Trophoblast cell (in vitro differentiated cells and primary cell): ENCODE data around the gene CFAP97D2.

Experiments used
- DNase-seq, 2 donors: peaks; one replicate each; pipeline ENCODE4 v3.0.0-alpha.2; 2016
- H2AFZ ChIP-seq: 2 replicates; pipeline ENCODE4 v1.6.1; 2013; ENCODE audit warnings: low read length, moderate library complexity, mild to moderate bottlenecking; ENCODE audit not compliant: insufficient read depth, poor library complexity
- H2AK5ac ChIP-seq: 2 replicates; pipeline ENCODE4 v1.6.1; 2013; ENCODE audit warnings: mild to moderate bottlenecking, low read length
- H2BK120ac ChIP-seq: 2 replicates; pipeline ENCODE4 v1.6.1; 2013; ENCODE audit warnings: low read length, mild to moderate bottlenecking, moderate library complexity; ENCODE audit not compliant: insufficient read depth, poor library complexity
- H2BK12ac ChIP-seq: 2 replicates; pipeline ENCODE4 v1.6.1; 2013; ENCODE audit warnings: mild to moderate bottlenecking, low read length, moderate library complexity
- H2BK5ac ChIP-seq: 2 replicates; pipeline ENCODE4 v1.6.1; 2013; ENCODE audit warnings: low read length, low read depth, moderate library complexity, mild to moderate bottlenecking; ENCODE audit not compliant: poor library complexity
- H3K14ac ChIP-seq: 2 replicates; pipeline ENCODE4 v1.6.1; 2013; ENCODE audit warnings: mild to moderate bottlenecking, low read length
- H3K18ac ChIP-seq: 2 replicates; pipeline ENCODE4 v1.6.1; 2013; ENCODE audit warnings: mild to moderate bottlenecking, low read length
- H3K23ac ChIP-seq: 2 replicates; pipeline ENCODE4 v1.6.1; 2013; ENCODE audit warnings: low read length
- H3K27ac ChIP-seq: 2 replicates; pipeline ENCODE4 v1.5.1; 2013; ENCODE audit warnings: low read depth, mild to moderate bottlenecking, inconsistent platforms, low read length, moderate library complexity
- H3K27me3 ChIP-seq: 2 replicates; pipeline ENCODE4 v1.6.1; 2013; ENCODE audit warnings: inconsistent platforms, mild to moderate bottlenecking, low read length, moderate library complexity; ENCODE audit not compliant: insufficient read depth
- H3K36me3 ChIP-seq, 2 experiments: 1 replicate in 1 of 2; 2 replicates in 1 of 2; pipeline ENCODE4 v1.6.1; 2013; ENCODE audit warnings: low read length in 2 of 2, mild to moderate bottlenecking in 2 of 2, moderate library complexity in 1 of 2; ENCODE audit not compliant: insufficient read depth in 2 of 2, control insufficient read depth in 1 of 2
- H3K4ac ChIP-seq: 2 replicates; pipeline ENCODE4 v1.6.1; 2013; ENCODE audit warnings: low read depth, mild to moderate bottlenecking, low read length, moderate library complexity
- H3K4me1 ChIP-seq, 2 experiments: 1 replicate in 1 of 2; 2 replicates in 1 of 2; pipeline ENCODE4 v1.6.1; 2013; ENCODE audit warnings: low read length in 2 of 2, mild to moderate bottlenecking in 2 of 2, moderate library complexity in 1 of 2; ENCODE audit not compliant: insufficient read depth in 2 of 2, control insufficient read depth in 1 of 2
- H3K4me2 ChIP-seq: 2 replicates; pipeline ENCODE4 v1.6.1; 2013; ENCODE audit warnings: inconsistent platforms, mild to moderate bottlenecking, low read length, moderate library complexity
- H3K4me3 ChIP-seq: 2 replicates; pipeline ENCODE4 v1.5.1; 2013; ENCODE audit warnings: mild to moderate bottlenecking, low read depth, low read length, inconsistent platforms
- H3K79me1 ChIP-seq: one replicate; pipeline ENCODE4 v1.6.1; 2013; ENCODE audit warnings: low read length
- H3K79me2 ChIP-seq: 2 replicates; pipeline ENCODE4 v1.6.1; 2013; ENCODE audit warnings: low read length, mild to moderate bottlenecking; ENCODE audit not compliant: control insufficient read depth, insufficient read depth, poor library complexity
- H3K9ac ChIP-seq: 2 replicates; pipeline ENCODE4 v1.6.1; 2013; ENCODE audit warnings: mild to moderate bottlenecking, low read length
- H3K9me3 ChIP-seq: 2 replicates; pipeline ENCODE4 v1.6.1; 2013; ENCODE audit warnings: low read depth, mild to moderate bottlenecking, control low read depth, inconsistent platforms, low read length; ENCODE audit not compliant: insufficient read depth
- H4K12ac ChIP-seq: 2 replicates; pipeline ENCODE4 v1.6.1; 2013; ENCODE audit warnings: low read depth, mild to moderate bottlenecking, low read length, moderate library complexity
- H4K8ac ChIP-seq: 2 replicates; pipeline ENCODE4 v1.6.1; 2013; ENCODE audit warnings: low read depth, mild to moderate bottlenecking, low read length, moderate library complexity
- H4K91ac ChIP-seq: one replicate; pipeline ENCODE4 v1.6.1; 2013; ENCODE audit warnings: low read depth, mild to moderate bottlenecking, low read length, moderate library complexity
- WGBS: extraction: QIAGEN DNeasy Blood & Tissue Kit; methylation state at CpG from one replicate; pipeline ENCODE4 v1.1.7; 2013; ENCODE audit warnings: missing lambda C conversion rate; ENCODE audit not compliant: insufficient read length, insufficient coverage; ENCODE audit errors: extremely low coverage; 5-methylcytosine and 5-hydroxymethylcytosine counted together

CFAP97D2 gene

DNA sequence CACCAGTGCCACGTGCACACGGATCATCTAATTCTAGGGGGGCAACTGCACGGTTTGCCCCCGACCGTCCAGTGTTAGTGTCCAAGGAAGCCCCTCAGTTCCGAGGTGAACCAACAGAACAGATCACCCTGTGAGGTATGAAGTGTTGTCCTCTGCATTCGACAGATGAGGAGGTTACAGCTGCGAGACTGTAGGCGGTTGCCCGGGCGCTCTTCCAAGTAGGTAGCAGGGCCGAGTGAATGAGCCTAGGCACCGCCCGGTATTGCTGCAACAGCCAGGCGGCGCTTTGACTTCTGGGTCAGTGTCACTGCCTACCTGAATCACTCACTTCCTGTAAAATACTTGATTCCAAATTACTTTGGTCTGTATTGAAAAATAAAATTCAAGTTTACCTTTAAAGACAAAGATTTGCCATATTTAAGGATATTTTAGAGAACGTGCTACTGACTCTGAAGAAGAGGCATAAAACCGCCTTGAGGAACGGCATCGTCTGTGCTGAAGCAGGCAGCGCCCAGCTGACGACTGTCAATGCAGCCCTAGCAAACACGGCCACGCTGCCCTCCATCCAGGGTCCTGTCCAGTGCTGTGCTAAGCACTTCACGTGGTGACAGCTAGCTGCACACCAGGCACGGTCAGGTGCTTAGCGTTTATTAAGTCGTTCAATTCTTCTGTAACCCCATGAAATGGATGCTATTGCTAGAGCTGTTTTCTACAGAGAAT, 27.3 kb upstream of the CFAP97D2 start:
- peak overlapping the region; percentile 29 for H3K23ac ChIP-seq
- H3K4me1 ChIP-seq = no peaks in the 10 kb centered on the region
- H2BK120ac ChIP-seq = no peak overlapping the region
- no peak overlapping the region for H2AFZ ChIP-seq
- H3K79me1 ChIP-seq = no peaks in the 10 kb centered on the region
- H4K91ac ChIP-seq = no peak overlapping the region
- no peak overlapping the region for H3K18ac ChIP-seq
- H3K9ac ChIP-seq = no peak overlapping the region
- peaks cover 6% of the 10 kb centered on the region for H3K9me3 ChIP-seq
- no peaks in the 10 kb centered on the region for H3K79me2 ChIP-seq
- WGBS = no CpG with 5 or more reads among the region's 28 CpGs
- no peak overlapping the region for H4K12ac ChIP-seq
- no peak overlapping the region for H3K4me2 ChIP-seq
- H2BK5ac ChIP-seq = no peak overlapping the region
- H2AK5ac ChIP-seq = no peak overlapping the region
- H4K8ac ChIP-seq = no peak overlapping the region
- H3K27me3 ChIP-seq = no peaks in the 10 kb centered on the region
- H3K14ac ChIP-seq = no peak overlapping the region
- H3K4me3 ChIP-seq = no peak overlapping the region
- H3K27ac ChIP-seq = no peak overlapping the region
- H3K4ac ChIP-seq = no peak overlapping the region
- no peak for DNase-seq
- no peak overlapping the region for H2BK12ac ChIP-seq
- H3K36me3 ChIP-seq = no peaks in the 10 kb centered on the region

DNA sequence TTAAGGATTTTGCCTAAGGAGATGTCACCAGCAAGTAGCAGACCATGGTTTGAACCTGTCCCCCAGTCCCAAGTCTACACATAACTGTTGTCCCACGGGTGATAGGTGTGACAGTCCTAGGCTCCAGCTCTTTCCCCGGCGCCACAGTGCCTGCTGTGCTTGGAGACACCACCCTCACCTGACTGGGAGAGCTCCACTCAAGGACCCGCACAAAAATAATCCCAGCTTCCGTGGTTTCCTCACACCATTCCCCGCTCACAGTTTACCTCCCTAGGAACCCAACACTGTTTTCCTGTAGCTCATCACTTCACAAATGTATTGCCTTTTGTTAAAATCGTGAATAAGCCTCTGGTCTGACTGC, 26.8 kb upstream of the CFAP97D2 start:
- Histone ChIP-seq H3K4me3 (no peak overlapping the region), H2BK5ac (no peak overlapping the region), H4K8ac (no peak overlapping the region), H3K18ac (no peak overlapping the region), H4K12ac (no peak overlapping the region), H2BK12ac (no peak overlapping the region), H3K4me2 (no peak overlapping the region), H3K27me3 (no peaks in the 10 kb centered on the region), H3K9me3 (peaks cover 6% of the 10 kb centered on the region), H3K27ac (no peak overlapping the region), H3K4me1 (no peaks in the 10 kb centered on the region), H2AK5ac (no peak overlapping the region), H3K14ac (no peak overlapping the region), H3K9ac (no peak overlapping the region), H2AFZ (no peak overlapping the region), H3K79me2 (no peaks in the 10 kb centered on the region), H2BK120ac (no peak overlapping the region), H4K91ac (no peak overlapping the region), H3K4ac (no peak overlapping the region), H3K36me3 (no peaks in the 10 kb centered on the region), H3K23ac (no peak overlapping the region), H3K79me1 (no peaks in the 10 kb centered on the region)
- WGBS = no CpG with 5 or more reads among the region's 7 CpGs
- no peak for DNase-seq

DNA sequence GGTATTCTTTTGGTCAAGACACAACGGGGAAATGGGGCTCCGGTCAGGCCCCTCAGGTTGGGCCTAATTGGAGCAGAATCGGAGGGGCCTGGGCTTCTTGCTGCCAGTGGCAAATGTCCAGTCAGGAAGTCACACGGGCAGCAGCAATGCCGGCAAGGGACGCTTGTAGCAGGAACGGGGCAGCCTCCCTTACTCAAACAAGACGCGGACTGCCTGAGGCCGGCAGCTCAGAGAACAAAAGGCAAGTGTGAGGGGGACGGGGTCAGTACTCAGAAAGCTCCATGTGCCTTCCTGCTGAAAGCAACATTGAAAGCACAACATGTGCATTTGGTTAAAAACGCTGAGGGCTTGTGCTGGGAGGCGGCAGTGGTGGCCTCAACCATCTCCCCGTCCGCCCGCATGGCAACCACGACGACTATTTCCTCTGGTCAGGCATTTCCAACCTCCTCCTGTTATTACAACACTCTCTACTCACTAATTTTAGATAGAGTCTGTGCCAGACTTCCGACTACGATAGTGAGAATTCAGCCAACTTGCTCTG, 26.2 kb upstream of the CFAP97D2 start:
- H2AK5ac ChIP-seq = no peak overlapping the region
- H2AFZ ChIP-seq = no peak overlapping the region
- no peak overlapping the region for H3K4me3 ChIP-seq
- H3K27me3 ChIP-seq = no peaks in the 10 kb centered on the region
- H3K36me3 ChIP-seq = no peaks in the 10 kb centered on the region
- H2BK120ac ChIP-seq = no peak overlapping the region
- H3K4me1 ChIP-seq = no peaks in the 10 kb centered on the region
- no peak overlapping the region for H3K4me2 ChIP-seq
- no peak overlapping the region for H3K14ac ChIP-seq
- no peak overlapping the region for H3K23ac ChIP-seq
- H4K91ac ChIP-seq = no peak overlapping the region
- WGBS = no CpG with 5 or more reads among the region's 20 CpGs
- H4K8ac ChIP-seq = no peak overlapping the region
- no peak overlapping the region for H3K9ac ChIP-seq
- DNase-seq = no peak
- no peak overlapping the region for H3K27ac ChIP-seq
- H3K4ac ChIP-seq = no peak overlapping the region
- H3K9me3 ChIP-seq = peaks cover 6% of the 10 kb centered on the region
- no peaks in the 10 kb centered on the region for H3K79me1 ChIP-seq
- no peaks in the 10 kb centered on the region for H3K79me2 ChIP-seq
- no peak overlapping the region for H2BK12ac ChIP-seq
- H3K18ac ChIP-seq = no peak overlapping the region
- no peak overlapping the region for H4K12ac ChIP-seq
- no peak overlapping the region for H2BK5ac ChIP-seq

DNA sequence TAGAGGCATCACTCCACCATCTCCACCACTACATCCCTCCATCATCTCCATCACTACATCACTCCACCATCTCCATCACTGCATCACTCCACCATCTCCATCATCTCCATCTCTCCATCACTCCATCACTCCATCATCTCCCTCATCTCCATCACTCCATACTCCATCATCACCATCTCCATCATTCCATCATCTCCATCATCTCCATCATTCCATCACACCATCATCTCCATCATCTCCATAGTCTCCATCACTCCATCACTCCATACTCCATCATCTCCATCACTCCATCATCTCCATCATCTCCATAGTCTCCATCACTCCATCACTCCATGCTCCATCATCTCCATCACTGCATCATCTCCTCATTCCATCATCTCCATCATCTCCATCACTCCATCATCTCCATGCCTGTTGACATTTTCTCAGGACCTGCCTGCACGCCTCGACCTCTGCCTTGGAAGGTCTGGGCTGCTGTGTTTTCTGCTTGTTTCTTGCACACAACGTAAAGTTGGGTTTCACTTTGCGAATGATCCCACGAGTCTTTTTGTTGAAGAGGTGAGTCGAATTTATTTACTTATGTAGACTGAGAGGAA, 25.5 kb upstream of the CFAP97D2 start:
- no peak overlapping the region for H3K27ac ChIP-seq

More for the DNA sequence above, 25.5 kb upstream of the CFAP97D2 start:
- Histone ChIP-seq H2BK12ac (no peak overlapping the region), H3K4ac (no peak overlapping the region), H3K23ac (no peak overlapping the region), H3K79me1 (no peaks in the 10 kb centered on the region), H3K9ac (no peak overlapping the region), H4K12ac (no peak overlapping the region), H4K8ac (no peak overlapping the region), H3K4me2 (no peak overlapping the region), H4K91ac (no peak overlapping the region), H3K14ac (no peak overlapping the region), H3K18ac (no peak overlapping the region), H3K36me3 (no peaks in the 10 kb centered on the region), H3K4me1 (no peaks in the 10 kb centered on the region), H3K27me3 (no peaks in the 10 kb centered on the region), H3K4me3 (no peak overlapping the region), H2BK5ac (no peak overlapping the region), H3K79me2 (no peaks in the 10 kb centered on the region), H2AFZ (no peak overlapping the region), H3K9me3 (peaks cover 4% of the 10 kb centered on the region), H2AK5ac (no peak overlapping the region), H2BK120ac (no peak overlapping the region)
- no peak for DNase-seq
- no CpG with 5 or more reads among the region's 6 CpGs for WGBS
